HepG2 (cell line): Measurements from ENCODE around the gene NDOR1. TPM values are rescaled to one million over a fixed set of nuclear protein-coding genes. Genes with fewer than 3 reads are reported as not detected.

Experiments
- CHCHD3 ChIP-seq: sonication (generic); formaldehyde crosslinking; IDR thresholded peaks from 2 replicates; pipeline ENCODE4 v1.8.0; 2022; ENCODE audit warnings: mild to moderate bottlenecking, missing genetic modification reagents, moderate library complexity
- GABPA ChIP-seq, 2 experiments: IDR thresholded peaks; 2 replicates each; pipeline ENCODE4 v1.6.1; 2011 to 2016; ENCODE audit warnings: low read depth in 2 of 2, low read length in 1 of 2, missing biosample characterization in 1 of 2, missing genetic modification characterization in 1 of 2
- KDM2A ChIP-seq: sonication (generic); formaldehyde crosslinking; IDR thresholded peaks from 2 replicates; pipeline ENCODE4 v1.4.0; 2020; ENCODE audit warnings: low read depth, missing genetic modification reagents, borderline replicate concordance
- KDM6A ChIP-seq: IDR thresholded peaks from 2 replicates; pipeline ENCODE4 v1.6.1; 2016; ENCODE audit warnings: low read depth
- NFIB ChIP-seq: sonication (generic); formaldehyde crosslinking; IDR thresholded peaks from 2 replicates; pipeline ENCODE4 v1.9.0; 2021; ENCODE audit warnings: missing genetic modification reagents, mild to moderate bottlenecking, borderline replicate concordance
- RXRA ChIP-seq: sonication (generic); formaldehyde crosslinking; IDR thresholded peaks from 2 replicates; pipeline ENCODE4 v1.5.1; 2020; ENCODE audit warnings: missing genetic modification reagents
- ZMYM3 ChIP-seq: sonication (generic); formaldehyde crosslinking; IDR thresholded peaks from 2 replicates; pipeline ENCODE4 v1.5.1; 2020; ENCODE audit warnings: mild to moderate bottlenecking, missing genetic modification reagents
- ZNF276 ChIP-seq: sonication (generic); formaldehyde crosslinking; IDR thresholded peaks from 2 replicates; pipeline ENCODE4 v1.4.0; 2020; ENCODE audit warnings: mild to moderate bottlenecking, low read depth, missing genetic modification reagents
- ZNF329 ChIP-seq: sonication (generic); formaldehyde crosslinking; IDR thresholded peaks from 2 replicates; pipeline ENCODE4 v1.9.0; 2021; ENCODE audit warnings: low read depth, mild to moderate bottlenecking, missing genetic modification reagents
- ZNF543 ChIP-seq: sonication (generic); formaldehyde crosslinking; IDR thresholded peaks from 2 replicates; pipeline ENCODE4 v1.4.0; 2020; ENCODE audit warnings: mild to moderate bottlenecking, missing genetic modification reagents
- ZNF629 ChIP-seq: sonication (generic); formaldehyde crosslinking; conservative IDR thresholded peaks from 2 replicates; pipeline ENCODE4 v1.5.0; 2020; ENCODE audit warnings: missing genetic modification reagents
- ZNF703 ChIP-seq: sonication (generic); formaldehyde crosslinking; IDR thresholded peaks from 2 replicates; pipeline ENCODE4 v1.5.1; 2020; ENCODE audit warnings: missing genetic modification reagents, mild to moderate bottlenecking, moderate library complexity, borderline replicate concordance
- ZNF781 ChIP-seq: sonication (generic); formaldehyde crosslinking; IDR thresholded peaks from 2 replicates; pipeline ENCODE4 v1.5.1; 2020; ENCODE audit warnings: borderline replicate concordance, mild to moderate bottlenecking, missing genetic modification reagents; ENCODE audit errors: not compliant biosample characterization
- ZNF790 ChIP-seq: sonication (generic); formaldehyde crosslinking; IDR thresholded peaks from 2 replicates; pipeline ENCODE4 v1.8.0; 2022; ENCODE audit warnings: missing genetic modification reagents, mild to moderate bottlenecking, borderline replicate concordance
- ZSCAN22 ChIP-seq: sonication (generic); formaldehyde crosslinking; IDR thresholded peaks from 2 replicates; pipeline ENCODE4 v1.4.0; 2020; ENCODE audit warnings: mild to moderate bottlenecking, missing genetic modification reagents
- polyA plus RNA-seq, 8 experiments: library from polyadenylated mRNA; depleted of rRNA in 3 of 8; stranded (reverse) in 7 of 8; unstranded in 1 of 8; fragments of >200 nt; fragmentation: Illumina TruSeq in 4 of 8; extraction: Trizol in 4 of 8; gene quantifications; 2 replicates each; pipeline versions ENCODE4 v1.2.1 to v1.2.3, GENCODE V29; 2011 to 2016; ENCODE audit warnings: low read depth in 4 of 8, missing spikeins in 1 of 8, mixed read lengths in 1 of 8; ENCODE audit not compliant: insufficient read depth in 1 of 8
- total RNA-seq, 5 experiments: library from RNA; depleted of rRNA; stranded (reverse); fragments of >200 nt; fragmentation: Illumina TruSeq; extraction: Trizol; gene quantifications; 2 replicates each; pipeline ENCODE4 v1.2.3, GENCODE V29; 2016; ENCODE audit warnings: low read depth in 1 of 5
- TF ChIP-seq, protein P1 (sequence below): sonication (generic); formaldehyde crosslinking; IDR thresholded peaks from 2 replicates; pipeline ENCODE4 v1.5.1; 2020; ENCODE audit warnings: mild to moderate bottlenecking, missing genetic modification reagents
- TF ChIP-seq, protein P2 (sequence below): sonication (generic); formaldehyde crosslinking; IDR thresholded peaks from 2 replicates; pipeline ENCODE4 v1.5.0; 2020; ENCODE audit warnings: mild to moderate bottlenecking, missing genetic modification reagents, borderline replicate concordance
- TF ChIP-seq, protein P3 (sequence below): sonication (generic); formaldehyde crosslinking; IDR thresholded peaks from 2 replicates; pipeline ENCODE4 v1.4.0; 2020; ENCODE audit warnings: missing genetic modification reagents
- TF ChIP-seq, protein P4 (sequence below): sonication (generic); formaldehyde crosslinking; IDR thresholded peaks from 2 replicates; pipeline ENCODE4 v1.5.0; 2020; ENCODE audit warnings: missing genetic modification reagents

The NDOR1 gene
- total and polyA plus RNA-seq, 2 of the 13 experiments (the other 11 are each of a cell fraction or from before 2014, with no cell fraction given), result 3.6 to 8.7 TPM

GRCh38 chr9:137240318-137240840, 34.9 kb downstream of the NDOR1 start (continued):
- peak; percentile 63; the same call in 1 of the 2 replicates for TF ChIP-seq RXRA (CRISPR knock-in tag)
- peak; percentile 72 for TF ChIP-seq ZNF781 (CRISPR knock-in tag)
- TF ChIP-seq, protein P1, sequence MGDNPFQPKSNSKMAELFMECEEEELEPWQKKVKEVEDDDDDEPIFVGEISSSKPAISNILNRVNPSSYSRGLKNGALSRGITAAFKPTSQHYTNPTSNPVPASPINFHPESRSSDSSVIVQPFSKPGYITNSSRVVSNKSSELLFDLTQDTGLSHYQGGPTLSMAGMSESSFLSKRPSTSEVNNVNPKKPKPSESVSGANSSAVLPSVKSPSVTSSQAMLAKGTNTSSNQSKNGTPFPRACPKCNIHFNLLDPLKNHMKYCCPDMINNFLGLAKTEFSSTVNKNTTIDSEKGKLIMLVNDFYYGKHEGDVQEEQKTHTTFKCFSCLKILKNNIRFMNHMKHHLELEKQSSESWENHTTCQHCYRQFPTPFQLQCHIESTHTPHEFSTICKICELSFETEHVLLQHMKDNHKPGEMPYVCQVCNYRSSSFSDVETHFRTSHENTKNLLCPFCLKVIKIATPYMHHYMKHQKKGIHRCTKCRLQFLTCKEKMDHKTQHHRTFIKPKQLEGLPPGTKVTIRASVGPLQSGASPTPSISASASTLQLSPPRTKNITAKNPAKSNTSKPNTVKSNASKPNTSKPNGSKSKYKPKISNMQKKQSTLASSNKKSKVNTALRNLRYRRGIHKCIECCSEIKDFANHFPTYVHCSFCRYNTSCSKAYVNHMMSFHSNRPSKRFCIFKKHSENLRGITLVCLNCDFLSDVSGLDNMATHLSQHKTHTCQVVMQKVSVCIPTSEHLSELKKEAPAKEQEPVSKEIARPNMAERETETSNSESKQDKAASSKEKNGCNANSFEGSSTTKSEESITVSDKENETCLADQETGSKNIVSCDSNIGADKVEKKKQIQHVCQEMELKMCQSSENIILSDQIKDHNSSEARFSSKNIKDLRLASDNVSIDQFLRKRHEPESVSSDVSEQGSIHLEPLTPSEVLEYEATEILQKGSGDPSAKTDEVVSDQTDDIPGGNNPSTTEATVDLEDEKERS, result peak; percentile 54; the same call in 1 of the 2 replicates
- TF ChIP-seq KDM2A (CRISPR knock-in tag), result no peak; the same call in 1 of the 2 replicates
- TF ChIP-seq GABPA (IDR thresholded peaks at IDR 0.05; ENCODE audit: low read depth, low read length), result no peak
- TF ChIP-seq GABPA (CRISPR knock-in tag; IDR thresholded peaks at IDR 0.05; ENCODE audit: low read depth), result no peak
- peak; percentile 20; the same call in 1 of the 2 replicates for TF ChIP-seq KDM6A (CRISPR knock-in tag)
- TF ChIP-seq ZNF790 (CRISPR knock-in tag), result peak; percentile 93; the same call in 1 of the 2 replicates
- TF ChIP-seq ZNF276 (CRISPR knock-in tag), result peak; percentile 72; the same call in 1 of the 2 replicates
- TF ChIP-seq, protein P2, sequence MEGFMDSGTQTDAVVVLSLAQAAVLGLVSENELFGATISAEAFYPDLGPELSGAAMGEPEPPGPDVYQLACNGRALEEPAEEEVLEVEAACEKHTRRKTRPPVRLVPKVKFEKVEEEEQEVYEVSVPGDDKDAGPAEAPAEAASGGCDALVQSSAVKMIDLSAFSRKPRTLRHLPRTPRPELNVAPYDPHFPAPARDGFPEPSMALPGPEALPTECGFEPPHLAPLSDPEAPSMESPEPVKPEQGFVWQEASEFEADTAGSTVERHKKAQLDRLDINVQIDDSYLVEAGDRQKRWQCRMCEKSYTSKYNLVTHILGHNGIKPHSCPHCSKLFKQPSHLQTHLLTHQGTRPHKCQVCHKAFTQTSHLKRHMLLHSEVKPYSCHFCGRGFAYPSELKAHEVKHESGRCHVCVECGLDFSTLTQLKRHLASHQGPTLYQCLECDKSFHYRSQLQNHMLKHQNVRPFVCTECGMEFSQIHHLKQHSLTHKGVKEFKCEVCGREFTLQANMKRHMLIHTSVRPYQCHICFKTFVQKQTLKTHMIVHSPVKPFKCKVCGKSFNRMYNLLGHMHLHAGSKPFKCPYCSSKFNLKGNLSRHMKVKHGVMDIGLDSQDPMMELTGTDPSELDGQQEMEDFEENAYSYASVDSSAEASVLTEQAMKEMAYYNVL, result no peak; the same call in 1 of the 2 replicates
- TF ChIP-seq CHCHD3, result no peak
- TF ChIP-seq ZNF703 (CRISPR knock-in tag), result no peak
- no peak; the same call in 1 of the 2 replicates for TF ChIP-seq ZNF629 (CRISPR knock-in tag)
- TF ChIP-seq, protein P3, sequence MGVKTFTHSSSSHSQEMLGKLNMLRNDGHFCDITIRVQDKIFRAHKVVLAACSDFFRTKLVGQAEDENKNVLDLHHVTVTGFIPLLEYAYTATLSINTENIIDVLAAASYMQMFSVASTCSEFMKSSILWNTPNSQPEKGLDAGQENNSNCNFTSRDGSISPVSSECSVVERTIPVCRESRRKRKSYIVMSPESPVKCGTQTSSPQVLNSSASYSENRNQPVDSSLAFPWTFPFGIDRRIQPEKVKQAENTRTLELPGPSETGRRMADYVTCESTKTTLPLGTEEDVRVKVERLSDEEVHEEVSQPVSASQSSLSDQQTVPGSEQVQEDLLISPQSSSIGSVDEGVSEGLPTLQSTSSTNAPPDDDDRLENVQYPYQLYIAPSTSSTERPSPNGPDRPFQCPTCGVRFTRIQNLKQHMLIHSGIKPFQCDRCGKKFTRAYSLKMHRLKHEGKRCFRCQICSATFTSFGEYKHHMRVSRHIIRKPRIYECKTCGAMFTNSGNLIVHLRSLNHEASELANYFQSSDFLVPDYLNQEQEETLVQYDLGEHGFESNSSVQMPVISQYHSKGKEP, result no peak
- no peak for TF ChIP-seq NFIB (CRISPR knock-in tag)
- TF ChIP-seq ZNF329 (CRISPR knock-in tag), result peak; percentile 70; the same call in 1 of the 2 replicates
- TF ChIP-seq, protein P4, sequence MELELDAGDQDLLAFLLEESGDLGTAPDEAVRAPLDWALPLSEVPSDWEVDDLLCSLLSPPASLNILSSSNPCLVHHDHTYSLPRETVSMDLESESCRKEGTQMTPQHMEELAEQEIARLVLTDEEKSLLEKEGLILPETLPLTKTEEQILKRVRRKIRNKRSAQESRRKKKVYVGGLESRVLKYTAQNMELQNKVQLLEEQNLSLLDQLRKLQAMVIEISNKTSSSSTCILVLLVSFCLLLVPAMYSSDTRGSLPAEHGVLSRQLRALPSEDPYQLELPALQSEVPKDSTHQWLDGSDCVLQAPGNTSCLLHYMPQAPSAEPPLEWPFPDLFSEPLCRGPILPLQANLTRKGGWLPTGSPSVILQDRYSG (CRISPR knock-in tag), result no peak
- 0 out of 2 replicates have a peak, but pooled peaks have one; percentile 42 for TF ChIP-seq ZMYM3
- peak; percentile 92; the same call in 1 of the 2 replicates for TF ChIP-seq ZNF543 (CRISPR knock-in tag)
- TF ChIP-seq ZSCAN22, result no peak
